Fibroblast of the aortic adventitia (primary cell): ENCODE results near the gene ZKSCAN3. TPM values are rescaled to one million over a fixed set of nuclear protein-coding genes. Genes with fewer than 3 reads are reported as not detected.

ENCODE experiments used
- DNase-seq: peaks from one replicate; pipeline ENCODE4 v3.0.0-alpha.2; 2010; ENCODE audit warnings: low read depth
- H3K4me3 ChIP-seq: 2 replicates; pipeline ENCODE4 v1.5.1; 2011; ENCODE audit warnings: low read depth, mild to moderate bottlenecking, control low read depth, low read length, moderate library complexity
- total RNA-seq: library from RNA; depleted of rRNA; stranded (reverse); fragments of >200 nt; gene quantifications from 2 replicates; pipeline ENCODE4 v1.2.3, GENCODE V29; 2012; ENCODE audit warnings: low replicate concordance
- TF ChIP-seq, protein P1 (sequence below): IDR thresholded peaks from 2 replicates; pipeline ENCODE4 v1.5.1; 2011; ENCODE audit warnings: mild to moderate bottlenecking, low read length, control low read depth, inconsistent platforms; ENCODE audit not compliant: insufficient read depth

ZKSCAN3 gene
- total RNA-seq, 1 donor: 2.6 TPM

DNA sequence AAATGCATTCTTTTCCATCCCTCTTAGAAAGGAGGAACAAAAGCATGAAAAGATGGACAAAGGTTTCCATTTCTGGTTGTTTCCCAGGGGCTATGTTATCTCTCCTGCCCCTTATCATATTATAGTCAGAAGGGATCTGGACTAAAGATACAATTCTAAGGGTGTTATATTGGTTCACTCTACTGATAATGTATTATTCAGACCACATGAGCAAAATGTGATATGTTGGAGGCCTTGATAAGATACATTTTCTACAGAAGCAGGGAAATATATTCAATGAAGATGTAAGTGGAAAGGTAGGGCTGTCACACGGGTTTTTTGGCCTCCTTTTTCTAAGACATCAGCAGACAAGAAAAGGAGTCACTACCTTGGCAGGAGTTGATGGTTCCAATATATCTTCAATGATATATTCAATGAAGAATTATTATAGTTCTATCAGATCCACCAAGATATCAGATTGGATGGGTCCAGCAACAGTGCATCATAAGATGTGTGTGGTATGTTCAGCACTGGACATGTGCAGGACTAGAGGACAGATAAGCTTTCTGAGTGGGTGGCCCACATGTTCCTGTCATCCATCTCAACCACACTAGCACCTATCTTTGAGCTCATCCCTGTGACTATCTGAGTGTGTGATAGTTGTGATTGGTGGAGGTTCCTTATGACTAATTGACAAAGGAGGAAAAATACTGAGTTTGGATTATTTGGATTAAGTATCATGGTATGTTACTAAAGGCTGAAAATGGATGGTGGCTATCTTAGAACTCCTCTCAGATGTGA, 5.7 kb upstream of the ZKSCAN3 start:
- no peak overlapping the region for H3K4me3 ChIP-seq
- TF ChIP-seq, protein P1, sequence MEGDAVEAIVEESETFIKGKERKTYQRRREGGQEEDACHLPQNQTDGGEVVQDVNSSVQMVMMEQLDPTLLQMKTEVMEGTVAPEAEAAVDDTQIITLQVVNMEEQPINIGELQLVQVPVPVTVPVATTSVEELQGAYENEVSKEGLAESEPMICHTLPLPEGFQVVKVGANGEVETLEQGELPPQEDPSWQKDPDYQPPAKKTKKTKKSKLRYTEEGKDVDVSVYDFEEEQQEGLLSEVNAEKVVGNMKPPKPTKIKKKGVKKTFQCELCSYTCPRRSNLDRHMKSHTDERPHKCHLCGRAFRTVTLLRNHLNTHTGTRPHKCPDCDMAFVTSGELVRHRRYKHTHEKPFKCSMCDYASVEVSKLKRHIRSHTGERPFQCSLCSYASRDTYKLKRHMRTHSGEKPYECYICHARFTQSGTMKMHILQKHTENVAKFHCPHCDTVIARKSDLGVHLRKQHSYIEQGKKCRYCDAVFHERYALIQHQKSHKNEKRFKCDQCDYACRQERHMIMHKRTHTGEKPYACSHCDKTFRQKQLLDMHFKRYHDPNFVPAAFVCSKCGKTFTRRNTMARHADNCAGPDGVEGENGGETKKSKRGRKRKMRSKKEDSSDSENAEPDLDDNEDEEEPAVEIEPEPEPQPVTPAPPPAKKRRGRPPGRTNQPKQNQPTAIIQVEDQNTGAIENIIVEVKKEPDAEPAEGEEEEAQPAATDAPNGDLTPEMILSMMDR: no peak
- no peak for DNase-seq

DNA sequence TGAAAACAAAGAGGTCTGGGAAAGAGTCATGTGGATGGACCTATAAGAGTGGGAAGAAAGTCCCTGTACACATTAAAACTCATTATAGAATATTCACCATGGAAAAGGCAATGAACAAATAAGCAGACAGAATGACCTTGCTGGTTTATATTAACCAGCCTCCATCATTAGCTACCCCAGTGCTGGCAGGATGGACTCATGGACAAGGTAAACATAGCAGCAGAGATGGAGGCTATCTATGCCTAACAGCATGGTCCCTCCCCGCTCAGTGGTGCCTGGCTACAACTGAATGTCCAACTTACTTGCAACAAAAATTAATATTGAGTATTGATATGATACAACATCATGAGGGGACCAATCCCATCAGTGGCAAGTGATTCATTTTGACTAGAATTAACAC, 4.5 kb upstream of the ZKSCAN3 start:
- DNase-seq: no peak
- no peak overlapping the region for H3K4me3 ChIP-seq
- TF ChIP-seq, protein P1: no peak

DNA sequence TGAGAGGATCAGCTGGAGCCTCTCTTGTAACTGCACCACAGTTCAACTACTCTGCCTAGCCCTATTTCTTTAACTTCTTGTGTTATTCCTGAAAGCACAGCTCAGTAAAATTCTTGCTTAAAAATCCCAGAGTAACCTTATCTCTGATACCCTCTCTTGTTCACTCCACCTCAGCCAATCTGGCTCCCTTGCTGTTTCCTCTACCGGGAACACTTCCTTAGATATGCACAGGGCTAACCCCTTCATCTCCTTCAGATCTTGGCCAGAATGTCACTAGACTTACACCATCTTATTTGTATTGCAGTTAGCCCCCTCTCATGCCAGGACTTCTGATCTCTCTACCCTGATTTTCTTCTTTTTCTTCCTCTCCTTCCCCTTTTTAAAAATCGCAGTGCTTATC, 2.6 kb upstream of the ZKSCAN3 start:
- no peak overlapping the region for H3K4me3 ChIP-seq
- no peak for DNase-seq
- TF ChIP-seq, protein P1: no peak

DNA sequence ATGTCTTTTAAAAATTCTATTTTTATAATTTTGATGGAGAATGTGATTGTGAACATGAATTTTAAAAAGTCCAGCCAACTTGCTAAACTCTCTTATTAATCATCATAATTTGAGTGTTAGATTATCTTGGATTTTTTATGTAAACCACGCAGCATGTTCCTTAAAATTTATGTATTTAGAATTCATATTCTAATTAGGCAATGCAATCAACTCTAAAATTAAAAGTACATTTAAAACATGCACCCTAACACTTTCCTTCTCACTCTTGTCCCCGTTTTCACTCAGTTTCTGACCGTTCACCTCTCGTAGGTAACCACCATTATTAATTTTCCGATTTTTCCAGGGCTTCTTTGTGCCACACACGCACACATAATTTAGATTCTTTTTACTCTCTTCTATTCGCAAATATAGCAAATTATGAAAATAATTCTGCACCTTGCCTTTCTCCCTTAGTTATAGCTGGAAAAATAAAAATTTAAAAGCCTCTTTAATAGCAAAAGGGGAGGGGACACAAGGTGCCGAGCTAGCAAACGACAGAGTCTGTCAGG, 329 bp upstream of the ZKSCAN3 start:
- H3K4me3 ChIP-seq: peak overlapping the region; percentile 87
- no peak for DNase-seq
- TF ChIP-seq, protein P1: no peak

DNA sequence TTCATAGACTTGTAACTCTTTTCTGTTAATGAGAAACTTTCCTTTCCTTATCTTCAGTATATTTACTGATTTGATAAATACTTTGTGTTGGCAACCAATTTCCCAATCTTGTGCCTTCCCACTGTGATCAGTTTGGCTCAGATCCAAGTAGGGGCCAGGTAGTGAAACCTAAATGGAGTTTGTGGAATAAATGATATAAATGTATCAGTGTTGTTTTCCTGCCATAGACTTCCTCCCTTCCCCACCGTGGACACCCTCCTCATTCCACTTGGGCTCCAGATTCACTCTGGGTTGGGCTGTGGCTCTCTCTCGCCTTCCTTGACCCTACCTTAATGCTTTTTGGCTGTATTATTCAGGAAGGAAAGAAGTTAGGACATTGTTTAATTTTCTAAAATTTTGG, 1.3 kb downstream of the ZKSCAN3 start:
- DNase-seq: no peak
- TF ChIP-seq, protein P1: no peak
- peak overlapping the region; percentile 87 for H3K4me3 ChIP-seq

DNA sequence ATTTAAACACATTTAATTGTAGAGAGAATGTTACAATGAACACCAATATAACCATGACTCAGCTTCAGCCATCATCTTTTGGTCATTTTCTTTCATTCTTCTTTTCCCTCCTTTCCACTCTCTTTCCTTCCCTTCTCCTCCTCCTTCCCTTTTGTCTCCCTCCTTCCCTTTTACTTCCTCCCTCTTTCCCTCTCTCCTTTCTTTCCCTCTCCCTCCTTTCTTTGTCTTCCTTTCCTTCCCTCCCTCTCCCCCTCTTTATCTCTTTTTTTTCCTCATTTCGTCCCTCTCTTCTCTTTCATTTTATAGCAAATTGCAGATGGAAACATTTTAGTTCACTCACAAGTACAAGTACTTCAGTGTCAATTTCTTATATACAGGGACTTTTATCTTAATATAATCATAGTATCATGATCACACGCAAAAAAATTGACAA, 1.8 kb downstream of the ZKSCAN3 start:
- TF ChIP-seq, protein P1: no peak
- DNase-seq: no peak
- H3K4me3 ChIP-seq: peak overlapping the region; percentile 29
